Endothelial cell of umbilical vein (primary cell): ENCODE measurements around the gene CMIP. TPM values are rescaled to one million over a fixed set of nuclear protein-coding genes. Genes with fewer than 3 reads are reported as not detected.

Source experiments
- BruUV-seq: library from RNA; stranded (reverse); fragments of 400-500 nt; replicated peaks from 2 replicates; lab custom pipeline; 2021; lab: Mats Ljungman, UMichigan
- CTCF ChIA-PET: fragments of 300-600, 350-600 bp; sonication (Branson Sonifier 250); formaldehyde crosslinking; loops from one replicate; lab custom pipeline; 2021; ENCODE audit warnings: antibody characterized with exemption, inconsistent platforms; lab: Charles Lee
- POLR2A ChIA-PET: fragments of 300-600, 350-600 bp; sonication (Branson Sonifier 250); formaldehyde crosslinking; loops from one replicate; lab custom pipeline; 2021; ENCODE audit warnings: antibody characterized with exemption, inconsistent platforms; lab: Charles Lee
- DNase-seq: peaks from one replicate; pipeline ENCODE4 v3.0.0-alpha.2; 2011; ENCODE audit warnings: low read depth, low spot score
- FAIRE-seq: peaks from 2 replicates; lab custom pipeline; 2011; peaks lifted over from hg19 to GRCh38; lab: Jason Lieb, UNC
- H2AFZ ChIP-seq: 2 replicates; pipeline ENCODE4 v1.6.0; 2012; ENCODE audit warnings: low read depth, low read length, control low read depth, inconsistent platforms
- H3K27ac ChIP-seq: 2 replicates; pipeline ENCODE4 v1.5.1; 2011; ENCODE audit warnings: low read depth, mild to moderate bottlenecking, control low read depth, low read length, moderate library complexity; ENCODE audit not compliant: insufficient read depth
- H3K27me3 ChIP-seq, 2 experiments: 2 replicates each; pipeline versions ENCODE4 v1.6.0 to v1.6.1; 2011; ENCODE audit warnings: low read length in 2 of 2, mixed read lengths in 1 of 2; ENCODE audit not compliant: control insufficient read depth in 2 of 2, insufficient read depth in 2 of 2
- H3K36me3 ChIP-seq, 2 experiments: 2 replicates in 1 of 2; 3 replicates in 1 of 2; pipeline ENCODE4 v1.5.1; 2011; ENCODE audit warnings: low read length in 2 of 2, mild to moderate bottlenecking in 1 of 2, moderate library complexity in 1 of 2; ENCODE audit not compliant: control insufficient read depth in 2 of 2, insufficient read depth in 2 of 2; ENCODE audit errors: extremely low read depth in 1 of 2
- H3K4me1 ChIP-seq: 3 replicates; pipeline ENCODE4 v1.5.1; 2011; ENCODE audit warnings: mild to moderate bottlenecking, low read length; ENCODE audit not compliant: control insufficient read depth, insufficient read depth; ENCODE audit errors: extremely low read depth
- H3K4me2 ChIP-seq: 2 replicates; pipeline ENCODE4 v1.6.1; 2011; ENCODE audit warnings: low read length, control low read depth, mixed read lengths; ENCODE audit not compliant: insufficient read depth
- H3K4me3 ChIP-seq, 3 experiments: fragments of 200-600 bp in 1 of 3; sonication (generic), shearing (Covaris generic) in 1 of 3; replicated peaks in 1 of 3; 2 replicates each; pipeline ENCODE4 v1.5.1; 2011 to 2016; ENCODE audit warnings: control low read depth in 3 of 3, low read length in 3 of 3, mild to moderate bottlenecking in 2 of 3, inconsistent platforms in 1 of 3, low read depth in 1 of 3, moderate library complexity in 1 of 3; ENCODE audit not compliant: insufficient read depth in 1 of 3
- H3K79me2 ChIP-seq: 2 replicates; pipeline ENCODE4 v1.6.0; 2012; ENCODE audit warnings: low read length, inconsistent platforms; ENCODE audit not compliant: control insufficient read depth, insufficient read depth
- H3K9ac ChIP-seq: replicated peaks from 2 replicates; pipeline ENCODE3; 2011; ENCODE audit warnings: low read length, control low read depth; ENCODE audit not compliant: insufficient read depth; ENCODE audit errors: extremely low read depth
- H3K9me1 ChIP-seq: replicated peaks from 3 replicates; pipeline ENCODE4 v1.6.0; 2011; ENCODE audit warnings: mild to moderate bottlenecking, low read length; ENCODE audit not compliant: control insufficient read depth, insufficient read depth; ENCODE audit errors: extremely low read depth
- H3K9me3 ChIP-seq: replicated peaks from 2 replicates; pipeline ENCODE4 v1.5.1; 2012; ENCODE audit warnings: low read length, inconsistent platforms; ENCODE audit not compliant: control insufficient read depth, insufficient read depth
- H4K20me1 ChIP-seq: replicated peaks from 2 replicates; pipeline ENCODE3; 2011; ENCODE audit warnings: mild to moderate bottlenecking, low read length; ENCODE audit not compliant: control insufficient read depth, insufficient read depth; ENCODE audit errors: extremely low read depth
- EZH2 ChIP-seq: IDR thresholded peaks from 2 replicates; pipeline ENCODE4 v1.6.1; 2012; ENCODE audit warnings: borderline replicate concordance, low read depth, mild to moderate bottlenecking, moderate library complexity, low read length, inconsistent platforms; ENCODE audit not compliant: severe bottlenecking
- FOS ChIP-seq: IDR thresholded peaks from 2 replicates; pipeline ENCODE4 v1.6.1; 2011; ENCODE audit warnings: mild to moderate bottlenecking, low read length, moderate library complexity, borderline replicate concordance; ENCODE audit not compliant: insufficient read depth
- GATA2 ChIP-seq: IDR thresholded peaks from 2 replicates; pipeline ENCODE4 v1.7.0; 2011; ENCODE audit warnings: low read depth, mild to moderate bottlenecking, moderate library complexity, mixed read lengths, low read length; ENCODE audit not compliant: insufficient read length, insufficient read depth
- JUN ChIP-seq: IDR thresholded peaks from 2 replicates; pipeline ENCODE4 v1.6.1; 2011; ENCODE audit warnings: borderline replicate concordance, low read depth; ENCODE audit not compliant: insufficient read length, insufficient read depth
- MAX ChIP-seq: IDR thresholded peaks from 2 replicates; pipeline ENCODE4 v1.6.1; 2011; ENCODE audit not compliant: insufficient read depth, insufficient read length
- MYC ChIP-seq: IDR thresholded peaks from one replicate; pipeline ENCODE4 v1.6.1; 2011; ENCODE audit warnings: mild to moderate bottlenecking, low read depth, low read length
- POLR2A ChIP-seq: IDR thresholded peaks from 2 replicates; pipeline ENCODE4 v1.6.1; 2012; ENCODE audit warnings: low read depth, mild to moderate bottlenecking, control low read depth, low read length
- POLR2AphosphoS5 ChIP-seq: IDR thresholded peaks from 2 replicates; pipeline ENCODE4 v1.6.1; 2012; ENCODE audit warnings: low read depth, mild to moderate bottlenecking, control low read depth, low read length, moderate library complexity; ENCODE audit not compliant: insufficient read depth
- dilution Hi-C: fragments of 300-500 bp; cut with MboI; formaldehyde crosslinking; loops from one replicate; pipeline ENCODE4 v1.15.0; 2019; ENCODE audit warnings: low sequenced_read_pairs; ENCODE audit not compliant: extremely low pct_ligation_motif_present
- intact Hi-C: fragments of 100-400 bp; cut with micrococcal nuclease; formaldehyde crosslinking; loops from one replicate; pipeline ENCODE4 v1.10.0; 2022
- polyA plus RNA-seq, 4 experiments: library from polyadenylated mRNA; depleted of rRNA in 3 of 4; stranded (reverse) in 3 of 4; unstranded in 1 of 4; fragments of >200 nt; gene quantifications; 2 replicates each; pipeline versions ENCODE4 v1.2.1 to v1.2.3, GENCODE V29; 2011 to 2012; ENCODE audit warnings: missing spikeins in 1 of 4
- total RNA-seq: library from RNA; stranded (reverse); gene quantifications from 2 replicates; pipeline ENCODE4 v1.2.3, GENCODE V29; 2021
- TF ChIP-seq, protein P1 (sequence below), 2 donors: IDR thresholded peaks; 1 replicate in 1 of 2; 2 replicates in 1 of 2; pipeline ENCODE4 v1.5.1; 2011; ENCODE audit warnings: low read length in 2 of 2, mild to moderate bottlenecking in 2 of 2, moderate library complexity in 2 of 2, control low read depth in 1 of 2, inconsistent platforms in 1 of 2, low read depth in 1 of 2; ENCODE audit not compliant: insufficient read depth in 1 of 2; ENCODE audit errors: extremely low read depth in 1 of 2

Gene CMIP
- total and polyA plus RNA-seq, 2 donors (not counting 3 experiments of a cell fraction or from before 2014, with no cell fraction given), result 29.0 to 101 TPM

GRCh38 chr16:81520151-81520470 is 75.5 kb downstream of the CMIP start:
- Histone ChIP-seq H3K36me3 (peaks cover 0 to 8% of the 10 kb centered on the region in 2 experiments), H3K79me2 (peaks cover 41% of the 10 kb centered on the region), H2AFZ (no peak overlapping the region), H4K20me1 (no peaks in the 10 kb centered on the region), H3K27ac (no peak overlapping the region), H3K4me1 (peaks cover 33% of the 10 kb centered on the region), H3K4me3 (no peak overlapping the region), H3K9me3 (no peaks in the 10 kb centered on the region), H3K9me1 (no peaks in the 10 kb centered on the region), H3K9ac (no peak overlapping the region), H3K4me2 (no peak overlapping the region), H3K27me3 (no peaks in the 10 kb centered on the region)
- TF ChIP-seq MAX (no peak), EZH2 (no peak), GATA2 (no peak), FOS (no peak)
- BruUV-seq, result no TSS peak
- CTCF ChIA-PET, result no interaction called here
- POLR2A ChIA-PET, result no interaction called here
- intact Hi-C loops (no loop called here), dilution Hi-C loops (no loop called here)
- DNase-seq (no peak), FAIRE-seq (no peak)

DNA sequence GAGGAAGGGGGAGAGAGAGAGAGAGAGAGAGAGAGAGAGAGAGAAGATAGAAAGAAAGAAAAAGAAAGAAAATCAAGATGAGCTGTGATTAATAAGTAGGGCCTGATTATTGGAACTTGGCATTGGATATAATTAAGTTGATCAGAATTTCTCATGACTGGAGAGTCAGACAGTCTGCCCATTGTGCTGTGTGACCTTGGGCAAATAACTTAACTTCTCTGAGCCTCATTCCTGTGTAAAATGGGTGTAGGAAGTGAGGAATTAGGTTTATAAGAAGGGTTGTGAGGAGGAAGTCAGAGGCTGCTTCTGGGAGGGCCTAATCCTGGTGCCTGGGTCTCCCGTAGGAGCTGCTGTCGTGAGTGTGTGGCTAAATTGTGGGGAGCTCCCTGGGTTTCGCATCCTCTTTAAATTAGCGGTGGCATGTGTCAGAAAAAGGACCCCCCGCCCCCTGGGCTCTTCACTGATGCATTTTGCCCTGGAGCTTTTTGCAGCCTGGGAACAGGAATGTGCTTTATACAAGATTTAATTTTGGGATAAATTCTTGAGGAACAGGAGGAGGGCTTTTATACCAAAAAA is 76.0 kb downstream of the CMIP start:
- Histone ChIP-seq H3K9me3 (no peaks in the 10 kb centered on the region), H3K9me1 (no peaks in the 10 kb centered on the region), H3K79me2 (peaks cover 41% of the 10 kb centered on the region), H3K27ac (no peak overlapping the region), H3K4me2 (no peak overlapping the region), H3K36me3 (peaks cover 0 to 8% of the 10 kb centered on the region in 2 experiments), H4K20me1 (no peaks in the 10 kb centered on the region), H3K4me1 (peaks cover 32% of the 10 kb centered on the region), H3K4me3 (no peak overlapping the region), H2AFZ (no peak overlapping the region), H3K9ac (no peak overlapping the region), H3K27me3 (no peaks in the 10 kb centered on the region)
- TF ChIP-seq EZH2 (no peak), FOS (no peak), JUN (no peak), GATA2 (no peak), MYC (no peak), POLR2AphosphoS5 (no peak), POLR2A (no peak), MAX (no peak)
- TF ChIP-seq, protein P1, sequence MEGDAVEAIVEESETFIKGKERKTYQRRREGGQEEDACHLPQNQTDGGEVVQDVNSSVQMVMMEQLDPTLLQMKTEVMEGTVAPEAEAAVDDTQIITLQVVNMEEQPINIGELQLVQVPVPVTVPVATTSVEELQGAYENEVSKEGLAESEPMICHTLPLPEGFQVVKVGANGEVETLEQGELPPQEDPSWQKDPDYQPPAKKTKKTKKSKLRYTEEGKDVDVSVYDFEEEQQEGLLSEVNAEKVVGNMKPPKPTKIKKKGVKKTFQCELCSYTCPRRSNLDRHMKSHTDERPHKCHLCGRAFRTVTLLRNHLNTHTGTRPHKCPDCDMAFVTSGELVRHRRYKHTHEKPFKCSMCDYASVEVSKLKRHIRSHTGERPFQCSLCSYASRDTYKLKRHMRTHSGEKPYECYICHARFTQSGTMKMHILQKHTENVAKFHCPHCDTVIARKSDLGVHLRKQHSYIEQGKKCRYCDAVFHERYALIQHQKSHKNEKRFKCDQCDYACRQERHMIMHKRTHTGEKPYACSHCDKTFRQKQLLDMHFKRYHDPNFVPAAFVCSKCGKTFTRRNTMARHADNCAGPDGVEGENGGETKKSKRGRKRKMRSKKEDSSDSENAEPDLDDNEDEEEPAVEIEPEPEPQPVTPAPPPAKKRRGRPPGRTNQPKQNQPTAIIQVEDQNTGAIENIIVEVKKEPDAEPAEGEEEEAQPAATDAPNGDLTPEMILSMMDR (IDR thresholded peaks at IDR 0.05; ENCODE audit: extremely low read depth in 1 of 2, insufficient read depth in 1 of 2, low read depth in 1 of 2, low read length in 2 of 2), result no peak
- dilution Hi-C loops (no loop called here), intact Hi-C loops (no loop called here)
- BruUV-seq, result no TSS peak
- ChIA-PET POLR2A (no interaction called here), CTCF (no interaction called here)
- DNase-seq (no peak), FAIRE-seq (no peak)
